ENCODE results near the gene CEP131. TPM values are rescaled to one million over a fixed set of nuclear protein-coding genes. Genes with fewer than 3 reads are reported as not detected.

Gene CEP131
- total RNA-seq, 1 donor from 2014 or later: 6.1 TPM

GRCh38 chr17:81233316-81233715, 10.6 kb upstream of the CEP131 start:
- no peak for DNase-seq (ENCODE audit: extremely low spot score in 2 of 2)
- Histone ChIP-seq H3K27me3 (no peaks in the 10 kb centered on the region), H3K4me1 (peaks cover 24% of the 10 kb centered on the region), H3K27ac (no peak overlapping the region), H3K4me3 (no peak overlapping the region), H3K9me3 (no peaks in the 10 kb centered on the region), H3K36me3 (peaks cover 0 to 41% of the 10 kb centered on the region in 2 donors)
- intact Hi-C loops (cut with DNase I): no loop called here
- TF ChIP-seq POLR2AphosphoS5 (IDR thresholded peaks at IDR 0.05; ENCODE audit: insufficient read depth in 1 of 2, low read depth in 1 of 2) (no peak), POLR2A (IDR thresholded peaks at IDR 0.05) (no peak)
- TF ChIP-seq, protein P1, sequence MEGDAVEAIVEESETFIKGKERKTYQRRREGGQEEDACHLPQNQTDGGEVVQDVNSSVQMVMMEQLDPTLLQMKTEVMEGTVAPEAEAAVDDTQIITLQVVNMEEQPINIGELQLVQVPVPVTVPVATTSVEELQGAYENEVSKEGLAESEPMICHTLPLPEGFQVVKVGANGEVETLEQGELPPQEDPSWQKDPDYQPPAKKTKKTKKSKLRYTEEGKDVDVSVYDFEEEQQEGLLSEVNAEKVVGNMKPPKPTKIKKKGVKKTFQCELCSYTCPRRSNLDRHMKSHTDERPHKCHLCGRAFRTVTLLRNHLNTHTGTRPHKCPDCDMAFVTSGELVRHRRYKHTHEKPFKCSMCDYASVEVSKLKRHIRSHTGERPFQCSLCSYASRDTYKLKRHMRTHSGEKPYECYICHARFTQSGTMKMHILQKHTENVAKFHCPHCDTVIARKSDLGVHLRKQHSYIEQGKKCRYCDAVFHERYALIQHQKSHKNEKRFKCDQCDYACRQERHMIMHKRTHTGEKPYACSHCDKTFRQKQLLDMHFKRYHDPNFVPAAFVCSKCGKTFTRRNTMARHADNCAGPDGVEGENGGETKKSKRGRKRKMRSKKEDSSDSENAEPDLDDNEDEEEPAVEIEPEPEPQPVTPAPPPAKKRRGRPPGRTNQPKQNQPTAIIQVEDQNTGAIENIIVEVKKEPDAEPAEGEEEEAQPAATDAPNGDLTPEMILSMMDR (IDR thresholded peaks at IDR 0.05): no peak

DNA sequence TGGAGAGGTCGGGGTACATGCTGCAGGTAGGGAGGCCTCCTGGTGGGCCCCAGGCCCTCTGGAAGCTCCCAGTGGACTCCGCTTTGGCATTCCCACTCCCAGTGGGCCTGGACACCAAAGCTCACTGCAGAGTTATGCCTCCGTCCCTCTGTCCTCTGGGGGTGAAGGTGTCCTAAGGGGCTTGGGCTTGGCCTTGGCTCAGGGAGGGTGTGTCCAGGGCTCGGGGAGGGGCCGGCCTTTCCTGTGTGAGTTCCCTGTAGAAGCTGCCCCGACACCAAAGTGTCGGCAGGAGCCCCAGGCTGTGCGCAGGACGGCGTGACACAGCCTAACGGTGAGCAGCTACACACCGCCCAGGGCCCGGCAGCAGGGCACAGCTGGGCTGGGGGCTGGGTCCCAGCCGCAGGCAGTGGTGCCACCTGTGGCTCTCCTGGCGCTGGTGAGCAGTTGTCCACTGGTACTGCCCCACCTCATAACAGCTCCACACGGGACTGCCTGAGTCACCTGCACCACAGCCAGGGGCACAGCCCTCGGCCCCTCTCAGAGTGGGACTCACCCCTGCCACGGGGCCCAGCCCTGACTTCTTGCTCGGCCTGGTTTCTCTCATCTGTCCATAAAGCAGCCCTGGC, 10.0 kb upstream of the CEP131 start:
- H3K9me3 ChIP-seq: no peaks in the 10 kb centered on the region
- intact Hi-C loops (cut with DNase I): no loop called here

DNA sequence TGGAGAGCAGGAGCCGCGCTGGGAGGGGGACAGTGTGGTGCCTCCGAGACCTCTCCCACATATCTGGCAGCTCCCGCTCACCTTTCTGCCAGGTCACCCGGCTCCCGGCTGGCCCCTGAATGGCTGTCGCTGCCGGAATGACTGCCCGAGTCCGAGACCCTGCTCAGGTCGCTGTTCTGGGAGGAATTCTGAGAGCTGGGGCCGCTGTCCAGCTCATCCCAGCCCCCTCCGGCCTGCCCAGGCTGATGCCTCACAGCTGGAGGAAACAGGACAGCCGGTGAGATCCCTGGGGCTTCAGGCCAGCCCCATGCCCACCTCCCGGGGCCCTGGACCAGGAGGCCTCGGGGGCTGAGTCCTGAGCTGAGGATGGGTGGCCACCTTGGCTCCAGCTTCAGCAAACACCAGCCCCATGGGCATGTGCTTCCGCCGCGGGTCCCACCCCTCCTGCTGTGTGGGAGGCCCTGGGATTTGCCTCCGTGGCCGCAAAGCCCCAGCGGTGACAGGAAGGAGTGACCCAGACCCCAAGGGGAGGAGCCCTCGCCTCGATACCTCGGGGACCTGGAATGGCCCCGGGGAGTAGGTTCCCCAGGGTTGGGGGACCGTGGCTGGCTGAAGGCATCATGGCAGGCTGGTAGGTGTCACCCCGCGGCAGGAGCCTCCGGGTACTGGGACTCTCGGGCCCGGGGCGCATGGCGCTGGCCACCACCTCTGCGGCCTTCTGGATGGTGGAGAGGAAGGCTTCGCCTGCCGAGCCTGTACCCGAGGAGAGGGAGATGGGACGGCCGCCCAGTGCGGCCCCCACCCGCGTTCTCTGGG, 9.2 kb upstream of the CEP131 start:
- H3K27me3 ChIP-seq: no peaks in the 10 kb centered on the region
- TF ChIP-seq POLR2AphosphoS5 (IDR thresholded peaks at IDR 0.05; ENCODE audit: insufficient read depth in 1 of 2, low read depth in 1 of 2): no peak
- TF ChIP-seq POLR2A (IDR thresholded peaks at IDR 0.05): no peak
- TF ChIP-seq, protein P1 (IDR thresholded peaks at IDR 0.05): no peak
- H3K27ac ChIP-seq: no peak overlapping the region
- H3K36me3 ChIP-seq: peaks cover 0 to 42% of the 10 kb centered on the region in 2 donors
- H3K4me1 ChIP-seq: peaks cover 11% of the 10 kb centered on the region
- no peaks in the 10 kb centered on the region for H3K9me3 ChIP-seq
- no peak for DNase-seq (ENCODE audit: extremely low spot score in 2 of 2)
- intact Hi-C loops (cut with DNase I): no loop called here
- no peak overlapping the region for H3K4me3 ChIP-seq

More for the DNA sequence above, 10.0 kb upstream of the CEP131 start:
- Histone ChIP-seq H3K27ac (no peak overlapping the region), H3K27me3 (no peaks in the 10 kb centered on the region), H3K4me3 (no peak overlapping the region), H3K4me1 (peaks cover 18% of the 10 kb centered on the region), H3K36me3 (peaks cover 0 to 42% of the 10 kb centered on the region in 2 donors)
- no peak for DNase-seq (ENCODE audit: extremely low spot score in 2 of 2)
- TF ChIP-seq POLR2A (IDR thresholded peaks at IDR 0.05): no peak
- TF ChIP-seq, protein P1 (IDR thresholded peaks at IDR 0.05): no peak
- TF ChIP-seq POLR2AphosphoS5 (IDR thresholded peaks at IDR 0.05; ENCODE audit: insufficient read depth in 1 of 2, low read depth in 1 of 2): no peak

DNA sequence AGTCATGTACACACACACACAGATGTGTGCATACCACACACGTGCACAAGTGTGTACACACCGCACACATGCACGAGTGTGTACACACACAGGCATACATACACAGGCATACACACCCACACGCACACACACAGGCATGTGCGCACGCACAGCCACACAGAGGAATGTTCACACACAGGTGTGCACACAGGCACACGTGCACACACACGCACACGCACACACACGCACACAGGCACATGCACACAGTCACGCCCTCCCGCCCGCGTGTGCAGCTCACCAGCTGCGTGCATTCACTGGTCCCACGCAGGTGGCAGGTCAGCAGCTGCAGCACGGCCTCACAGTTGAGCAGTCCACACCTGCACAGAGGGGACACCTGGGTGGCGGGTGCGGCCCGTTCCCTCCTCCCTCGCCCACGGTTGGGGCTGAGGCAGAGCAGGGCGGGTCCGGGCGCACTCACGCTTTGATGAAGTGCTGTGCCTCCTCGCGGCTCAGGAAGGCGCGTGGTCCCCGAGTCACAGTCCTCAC, 8.4 kb upstream of the CEP131 start:
- H3K36me3 ChIP-seq: peaks cover 0 to 42% of the 10 kb centered on the region in 2 donors

More for the DNA sequence above, 8.4 kb upstream of the CEP131 start:
- H3K4me1 ChIP-seq: peaks cover 3% of the 10 kb centered on the region
- no peaks in the 10 kb centered on the region for H3K27me3 ChIP-seq
- intact Hi-C loops (cut with DNase I): no loop called here
- DNase-seq (ENCODE audit: extremely low spot score in 2 of 2): no peak
- H3K4me3 ChIP-seq: no peak overlapping the region
- no peaks in the 10 kb centered on the region for H3K9me3 ChIP-seq
- H3K27ac ChIP-seq: no peak overlapping the region
- TF ChIP-seq POLR2A (IDR thresholded peaks at IDR 0.05): no peak
- TF ChIP-seq, protein P1 (IDR thresholded peaks at IDR 0.05): no peak
- no peak for TF ChIP-seq POLR2AphosphoS5 (IDR thresholded peaks at IDR 0.05; ENCODE audit: insufficient read depth in 1 of 2, low read depth in 1 of 2)

Data from vagina (tissue), 2 donors.